ENCODE data around the gene BRME1.
"Not testable (repeated sequence)": the region's sequence is repeated elsewhere in the genome, so short reads cannot be mapped to it uniquely, and the experiment has no call there.

BRME1 gene

GRCh38 chr19:13926010-13926409 is 20.1 kb upstream of the BRME1 start:
- DNase-seq = no peak

- no peak for DNase-seq
Measured at GRCh38 chr19:13923194-13923987, 17.5 kb upstream of the BRME1 start.

DNA sequence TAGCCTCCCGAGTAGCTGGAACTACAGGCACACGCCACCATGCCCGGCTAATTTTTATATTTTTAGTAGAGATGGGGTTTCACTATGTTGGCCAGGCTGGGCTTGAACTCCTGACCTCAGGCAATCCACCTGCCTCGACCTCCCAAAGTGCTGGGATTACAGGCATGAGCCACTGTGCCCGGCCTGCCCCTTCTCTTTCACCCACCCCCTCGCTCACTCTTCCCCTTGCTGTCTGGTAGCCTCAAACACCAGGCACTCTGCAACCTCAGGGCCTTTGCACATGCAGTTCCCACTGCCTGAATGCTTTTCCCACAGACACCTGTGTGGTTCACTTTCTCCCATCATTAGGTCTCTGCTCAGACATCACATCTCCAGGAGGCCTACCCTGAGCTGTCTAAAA is 16.2 kb upstream of the BRME1 start:
- DNase-seq = not testable (repeated sequence)

DNA sequence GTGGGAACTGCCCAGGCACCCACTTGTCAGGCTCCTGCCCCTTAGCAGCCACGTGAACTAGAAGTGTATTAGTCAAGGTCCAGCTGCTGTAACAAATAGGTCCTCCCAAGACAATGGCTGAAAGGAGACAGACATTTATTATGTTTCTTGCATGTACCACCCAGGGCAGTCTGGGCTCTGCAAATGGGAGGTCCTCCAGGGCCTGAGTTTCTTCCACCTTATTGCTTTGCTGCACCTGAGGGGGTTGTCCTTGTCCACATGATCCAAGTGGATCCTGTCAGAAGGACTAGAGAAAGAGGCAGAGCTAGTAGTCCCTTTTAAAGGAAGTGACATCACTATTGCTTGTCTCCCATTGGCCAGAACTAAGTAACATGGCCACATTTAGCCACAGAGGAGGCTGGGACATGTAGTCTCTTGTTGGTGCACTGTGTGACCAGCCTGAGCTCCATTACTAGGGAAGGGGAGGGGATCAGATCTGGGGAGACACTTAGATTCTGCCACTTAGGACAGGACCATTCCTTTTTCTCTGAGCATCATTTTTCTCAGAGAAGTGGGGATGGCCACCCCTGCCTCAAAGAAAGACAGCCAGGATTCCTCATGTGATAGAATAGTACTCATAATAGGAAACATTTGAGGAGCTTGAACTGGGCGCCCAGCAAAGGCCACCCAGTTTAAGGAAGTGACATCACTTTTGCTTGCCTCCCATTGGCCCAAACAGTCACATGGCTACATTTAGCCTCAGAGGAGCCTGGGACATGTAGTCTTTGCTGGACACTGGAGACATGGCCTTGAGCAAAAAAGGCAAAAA is 15.2 kb upstream of the BRME1 start:
- DNase-seq = peak; percentile 49

DNA sequence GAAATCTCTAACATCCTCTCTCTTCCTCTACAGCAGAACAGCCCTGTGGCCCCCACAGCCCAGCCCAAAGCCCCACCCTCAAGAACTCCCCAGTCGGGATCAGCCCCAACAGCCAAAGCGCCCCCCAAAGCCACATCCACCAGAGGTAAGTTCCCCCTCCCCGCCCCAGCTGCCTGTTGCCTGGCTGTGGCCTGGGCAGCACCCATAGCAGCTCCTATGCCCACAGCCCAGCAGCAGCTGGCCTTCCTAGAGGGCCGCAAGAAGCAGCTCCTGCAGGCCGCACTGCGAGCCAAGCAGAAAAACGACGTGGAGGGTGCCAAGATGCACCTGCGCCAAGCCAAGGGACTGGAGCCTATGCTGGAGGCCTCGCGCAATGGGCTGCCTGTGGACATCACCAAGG is 14.6 kb upstream of the BRME1 start:
- DNase-seq = no peak

DNA sequence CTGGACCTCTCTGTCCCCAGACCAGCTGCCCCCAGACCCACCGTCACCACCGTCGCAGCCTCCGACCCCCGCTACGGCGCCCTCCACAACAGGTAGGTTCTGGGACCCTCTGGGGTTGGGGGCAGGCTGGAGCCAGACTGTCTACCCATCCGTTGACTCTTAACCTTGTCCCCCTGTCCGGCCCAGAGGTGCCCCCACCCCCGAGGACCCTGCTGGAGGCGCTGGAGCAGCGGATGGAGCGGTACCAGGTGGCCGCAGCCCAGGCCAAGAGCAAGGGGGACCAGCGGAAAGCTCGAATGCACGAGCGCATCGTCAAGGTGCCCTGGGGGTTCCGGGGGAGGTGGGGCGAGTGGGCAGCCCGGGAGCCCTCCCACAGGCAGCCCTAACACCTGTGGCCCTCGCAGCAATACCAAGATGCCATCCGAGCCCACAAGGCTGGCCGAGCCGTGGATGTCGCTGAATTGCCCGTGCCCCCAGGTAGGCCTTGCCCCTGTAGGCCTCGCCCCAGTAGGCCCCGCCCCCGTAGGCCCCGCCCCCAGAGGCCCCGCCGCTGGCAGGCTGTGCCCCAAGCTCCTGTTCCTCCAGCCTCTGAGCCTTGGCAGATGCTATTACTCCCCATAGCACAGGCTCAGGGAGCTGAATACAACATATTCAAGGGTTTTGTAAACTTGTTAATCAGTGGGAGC is 13.0 kb upstream of the BRME1 start:
- DNase-seq = no peak

DNA sequence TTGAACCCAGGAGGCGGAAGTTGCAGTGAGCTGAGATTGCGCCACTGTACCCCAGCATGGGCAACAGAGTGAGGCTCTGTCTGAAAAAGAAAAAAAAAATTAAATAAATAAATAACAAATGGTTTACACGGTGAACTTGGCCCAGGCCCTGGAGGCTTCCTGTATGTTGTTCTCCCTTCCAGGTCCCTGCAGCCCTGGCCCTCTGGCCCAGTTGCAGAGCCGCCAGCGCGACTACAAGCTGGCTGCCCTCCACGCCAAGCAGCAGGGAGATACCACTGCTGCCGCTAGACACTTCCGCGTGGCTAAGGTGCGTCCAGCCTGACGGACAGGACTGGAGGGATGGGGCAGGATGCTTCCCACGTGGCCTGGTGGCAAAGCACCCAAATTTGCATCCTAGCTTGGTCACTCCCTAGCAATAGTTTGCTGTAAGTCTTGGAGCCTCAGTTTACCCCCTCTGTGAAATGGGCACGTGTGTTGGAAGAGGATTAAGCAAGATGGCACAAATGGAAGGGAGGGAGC is 12.0 kb upstream of the BRME1 start:
- no peak for DNase-seq

- no peak for DNase-seq
Measured at GRCh38 chr19:13914777-13915176, 8.9 kb upstream of the BRME1 start.

GRCh38 chr19:13913352-13913751 is 7.4 kb upstream of the BRME1 start:
- no peak for DNase-seq

DNA sequence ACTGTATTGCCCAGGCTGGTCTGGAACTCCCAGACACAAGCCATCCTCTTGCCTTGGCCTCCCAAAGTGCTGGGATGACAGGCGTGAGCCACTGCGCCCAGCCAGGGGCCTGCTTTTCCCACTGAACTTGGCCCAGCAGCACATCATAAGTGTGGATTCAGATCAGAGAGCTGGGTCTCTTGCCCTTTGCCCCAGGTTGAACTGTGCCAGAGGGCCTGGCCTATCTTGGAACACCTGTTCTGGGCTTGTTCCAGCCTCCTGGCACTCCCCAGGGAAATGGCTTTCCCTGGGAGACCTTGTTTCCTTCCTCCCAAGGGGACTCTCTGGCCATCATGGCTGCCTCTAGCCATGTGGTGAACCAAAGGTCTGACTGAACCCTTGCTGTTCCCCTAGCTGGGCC is 3.5 kb upstream of the BRME1 start:
- DNase-seq = no peak

DNA sequence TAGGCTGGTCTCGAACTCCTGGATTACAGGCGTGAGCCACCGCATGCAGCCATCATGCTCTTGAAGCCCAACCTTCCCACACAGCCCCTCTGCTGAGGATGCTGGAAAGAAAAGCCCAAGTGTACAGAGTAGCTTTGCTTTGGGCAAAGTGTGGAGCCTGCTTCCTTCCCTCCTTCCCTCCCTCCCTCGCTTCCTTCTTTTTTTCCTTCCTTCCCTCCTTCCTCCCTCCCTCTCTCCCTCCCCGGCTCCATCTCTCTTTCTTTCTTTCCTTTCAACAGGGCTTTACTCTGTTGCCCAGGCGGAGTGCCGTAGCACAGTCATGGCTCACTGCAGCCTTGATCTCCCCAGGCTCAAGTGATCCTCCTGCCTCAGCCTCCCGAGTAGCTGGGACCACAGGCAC is 2.8 kb upstream of the BRME1 start:
- no peak for DNase-seq

GRCh38 chr19:13906910-13907309 is 993 bp upstream of the BRME1 start:
- no peak for DNase-seq

- DNase-seq = peak; percentile 37
Measured at GRCh38 chr19:13906521-13906904, 596 bp upstream of the BRME1 start.

DNA sequence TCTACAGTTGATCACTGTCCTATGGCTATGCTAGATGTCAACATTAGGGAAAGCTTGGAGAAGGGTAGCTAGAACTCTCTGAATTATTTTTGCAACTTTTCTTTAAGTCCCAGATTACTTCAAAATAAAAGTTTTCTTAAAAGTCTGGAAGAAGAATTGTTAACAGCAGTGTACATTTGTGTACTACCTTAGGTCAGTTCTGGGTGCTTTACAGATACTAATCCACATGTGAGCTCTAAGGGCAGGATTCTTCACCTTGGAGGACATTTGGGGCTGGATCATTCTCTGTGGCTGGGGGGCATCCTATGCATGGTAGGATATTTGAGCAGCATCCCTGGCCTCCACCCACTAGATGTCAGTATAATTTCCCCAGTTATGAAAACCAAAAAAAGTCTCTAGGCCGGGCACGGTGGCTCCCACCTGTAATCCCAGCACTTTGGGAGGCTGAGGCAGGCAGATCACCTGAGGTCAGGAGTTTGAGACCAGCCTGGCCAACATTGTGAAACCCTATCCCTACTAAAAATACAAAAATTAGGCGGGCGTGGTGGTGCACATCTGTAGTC is 2.8 kb downstream of the BRME1 start:
- peak; percentile 24 for DNase-seq

DNA sequence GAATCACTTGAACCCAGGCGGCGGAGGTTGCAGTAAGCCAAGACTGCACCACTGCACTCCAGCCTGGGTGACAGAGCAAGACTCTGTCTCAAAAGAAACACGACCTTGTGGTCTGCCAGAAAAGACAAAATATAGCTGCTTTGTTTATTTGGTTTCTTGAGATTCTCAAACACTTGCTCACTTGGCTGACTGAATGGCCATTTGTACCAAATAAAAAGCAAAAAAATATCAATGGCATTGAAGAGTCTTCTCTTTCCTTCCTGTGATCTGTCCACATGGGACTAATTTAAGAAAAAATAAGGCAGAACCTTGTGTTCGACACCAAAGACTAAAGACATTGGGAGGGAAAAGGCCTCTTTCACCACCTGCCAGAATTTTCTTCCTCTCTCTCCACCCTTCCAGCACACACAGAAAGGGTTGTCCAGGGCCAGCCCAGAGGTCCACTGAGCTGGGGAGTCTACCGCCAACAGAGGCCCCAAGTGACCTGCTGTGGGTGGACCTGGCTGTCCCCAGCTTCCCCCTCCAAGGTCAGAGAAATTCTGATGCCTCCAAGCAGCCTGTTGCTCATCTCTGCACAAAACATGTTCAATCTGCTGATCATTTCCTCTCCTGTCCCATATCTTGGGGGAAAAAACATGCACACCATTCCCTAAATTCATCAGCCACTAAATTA is 5.9 kb downstream of the BRME1 start:
- DNase-seq = no peak

DNA sequence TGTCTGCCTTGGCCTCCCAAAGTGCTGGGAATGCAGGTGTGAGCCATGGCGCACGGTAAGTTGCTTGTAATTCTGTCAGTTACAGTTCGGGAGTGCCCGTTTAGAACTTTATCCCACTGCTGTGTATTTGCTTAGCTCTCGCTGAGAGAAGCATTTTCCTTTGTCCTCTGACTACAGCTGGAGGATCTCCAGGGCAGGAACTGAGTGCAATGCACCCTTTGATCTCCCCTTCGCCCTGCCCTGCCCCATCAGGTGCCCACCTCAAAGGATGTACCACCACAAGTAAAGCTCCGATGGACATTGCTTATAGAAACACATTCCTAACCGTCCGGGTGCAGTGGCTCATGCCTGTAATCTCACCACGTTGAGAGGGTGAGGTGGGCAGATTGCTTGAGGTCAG is 6.5 kb downstream of the BRME1 start:
- DNase-seq = no peak

DNA sequence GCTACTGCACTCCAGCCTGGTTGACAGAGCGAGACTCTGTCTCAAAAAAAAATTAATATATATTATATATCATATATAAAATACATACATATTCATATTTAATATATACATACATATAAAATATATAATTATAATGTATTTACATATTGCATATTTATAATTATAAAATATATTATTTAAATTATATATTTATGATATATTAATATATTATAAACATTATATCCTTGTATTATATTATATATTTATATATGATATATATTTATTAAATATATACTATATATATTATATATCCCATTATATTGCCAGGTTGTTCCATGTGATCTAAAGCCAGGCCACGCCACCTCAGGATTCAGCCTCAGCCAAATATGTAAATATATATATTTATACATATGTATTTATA is 9.7 kb downstream of the BRME1 start:
- no peak for DNase-seq

DNA sequence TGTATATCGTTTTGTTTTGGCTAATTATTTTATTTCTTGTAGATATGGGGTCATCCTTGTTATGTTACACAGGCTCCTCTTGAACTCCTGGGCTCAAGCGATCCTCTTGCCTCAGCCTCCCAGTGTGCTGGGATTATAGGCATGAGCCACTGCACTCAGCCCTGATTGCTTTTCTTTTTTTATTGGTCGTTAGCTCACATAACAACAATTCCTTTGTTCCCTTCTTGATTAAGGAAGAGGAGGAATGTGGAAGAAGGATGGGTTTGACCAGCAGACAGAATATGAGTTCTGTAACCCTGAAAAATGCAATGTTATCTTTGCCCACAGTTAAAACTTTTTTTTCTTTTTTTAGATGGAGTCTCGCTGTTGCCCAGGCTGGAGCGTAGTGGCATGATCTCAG is 11.4 kb downstream of the BRME1 start:
- no peak for DNase-seq

DNA sequence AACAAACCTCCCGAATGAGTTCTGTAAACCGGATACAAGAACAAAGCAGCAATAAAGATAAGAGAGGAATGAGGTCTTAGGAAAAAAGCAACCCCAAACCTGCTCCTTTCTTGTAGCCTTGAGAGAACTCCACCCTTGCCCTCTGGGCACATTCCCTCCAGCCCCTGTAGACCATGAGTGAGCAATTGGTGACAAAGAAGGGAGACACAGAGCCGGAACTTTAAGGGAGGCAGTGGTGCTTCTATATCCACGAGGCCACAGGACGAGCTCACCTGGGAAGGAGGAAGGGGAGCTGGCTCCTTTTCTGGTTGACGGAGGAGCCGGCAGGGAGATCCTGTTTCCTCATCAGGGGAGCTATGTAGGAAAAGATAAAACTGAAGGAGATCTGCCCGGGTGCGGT is 13.0 kb downstream of the BRME1 start:
- DNase-seq = no peak

GRCh38 chr19:13890136-13890535 is 15.8 kb downstream of the BRME1 start:
- no peak for DNase-seq

GRCh38 chr19:13888281-13888680 is 17.6 kb downstream of the BRME1 start:
- DNase-seq = no peak

- no peak for DNase-seq
Measured at GRCh38 chr19:13887517-13887916, 18.4 kb downstream of the BRME1 start.

GRCh38 chr19:13887018-13887436 is 18.9 kb downstream of the BRME1 start:
- DNase-seq = no peak

Data from inflammatory macrophage treated with lipopolysaccharide for 4 hours (primary cell).